Measurements from ENCODE around the gene RUNX3. TPM values are rescaled to one million over a fixed set of nuclear protein-coding genes. Genes with fewer than 3 reads are reported as not detected.

The RUNX3 gene
- polyA plus RNA-seq, 1 donor (not counting 4 experiments of a cell fraction or from before 2014, with no cell fraction given): not detected

DNA sequence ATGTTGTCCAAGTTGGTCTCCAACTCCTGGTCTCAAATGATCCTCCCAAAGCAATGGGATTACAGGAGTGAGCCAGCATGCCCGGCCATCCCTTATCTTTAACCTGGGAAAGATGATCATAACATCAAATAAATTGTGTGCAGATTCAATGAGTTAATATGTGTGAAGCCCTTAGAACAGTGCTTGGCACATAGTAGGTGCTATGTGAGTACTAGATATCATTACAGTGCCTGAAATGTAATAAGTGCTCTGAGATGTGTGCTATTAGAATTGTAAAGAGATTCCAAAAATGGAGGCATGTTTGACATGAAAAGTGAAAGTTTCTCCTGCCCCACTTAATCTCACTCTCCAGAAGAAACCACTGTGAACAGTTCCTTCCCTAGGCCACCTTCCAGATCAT is 71.8 kb downstream of the RUNX3 start:
- H3K27ac ChIP-seq (ENCODE audit: control insufficient read depth, insufficient read depth, low read length): no peak overlapping the region
- H2AFZ ChIP-seq (ENCODE audit: control insufficient read depth, low read length): no peak overlapping the region
- no peaks in the 10 kb centered on the region for H3K36me3 ChIP-seq (ENCODE audit: control insufficient read depth in 2 of 2, extremely low read depth in 1 of 2, insufficient read depth in 2 of 2, low read length in 2 of 2)
- no peak for DNase-seq (ENCODE audit: low read depth, low spot score)
- H3K9ac ChIP-seq (ENCODE audit: control insufficient read depth, extremely low read depth, insufficient read depth, low read length): no peak overlapping the region
- no peak overlapping the region for H3K4me2 ChIP-seq (ENCODE audit: control insufficient read depth, extremely low read depth, insufficient read depth, low read depth, low read length)
- H3K9me1 ChIP-seq (ENCODE audit: control insufficient read depth, extremely low read depth, insufficient read depth, low read length): no peaks in the 10 kb centered on the region
- H3K4me1 ChIP-seq (ENCODE audit: control insufficient read depth, extremely low read depth, insufficient read depth, low read length): peaks cover 2% of the 10 kb centered on the region
- H3K4me3 ChIP-seq (ENCODE audit: control insufficient read depth in 2 of 3, extremely low read depth in 1 of 3, insufficient read depth in 2 of 3, low read depth in 1 of 3, low read length in 3 of 3): no peak overlapping the region
- no peaks in the 10 kb centered on the region for H4K20me1 ChIP-seq (ENCODE audit: control insufficient read depth, extremely low read depth, insufficient read depth, low read length)
- H3K9me3 ChIP-seq (ENCODE audit: control insufficient read depth, low read depth, low read length): no peaks in the 10 kb centered on the region
- TF ChIP-seq, protein P1, sequence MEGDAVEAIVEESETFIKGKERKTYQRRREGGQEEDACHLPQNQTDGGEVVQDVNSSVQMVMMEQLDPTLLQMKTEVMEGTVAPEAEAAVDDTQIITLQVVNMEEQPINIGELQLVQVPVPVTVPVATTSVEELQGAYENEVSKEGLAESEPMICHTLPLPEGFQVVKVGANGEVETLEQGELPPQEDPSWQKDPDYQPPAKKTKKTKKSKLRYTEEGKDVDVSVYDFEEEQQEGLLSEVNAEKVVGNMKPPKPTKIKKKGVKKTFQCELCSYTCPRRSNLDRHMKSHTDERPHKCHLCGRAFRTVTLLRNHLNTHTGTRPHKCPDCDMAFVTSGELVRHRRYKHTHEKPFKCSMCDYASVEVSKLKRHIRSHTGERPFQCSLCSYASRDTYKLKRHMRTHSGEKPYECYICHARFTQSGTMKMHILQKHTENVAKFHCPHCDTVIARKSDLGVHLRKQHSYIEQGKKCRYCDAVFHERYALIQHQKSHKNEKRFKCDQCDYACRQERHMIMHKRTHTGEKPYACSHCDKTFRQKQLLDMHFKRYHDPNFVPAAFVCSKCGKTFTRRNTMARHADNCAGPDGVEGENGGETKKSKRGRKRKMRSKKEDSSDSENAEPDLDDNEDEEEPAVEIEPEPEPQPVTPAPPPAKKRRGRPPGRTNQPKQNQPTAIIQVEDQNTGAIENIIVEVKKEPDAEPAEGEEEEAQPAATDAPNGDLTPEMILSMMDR (optimal IDR thresholded peaks at IDR 0.05 in 1 of 3, IDR thresholded peaks at IDR 0.05 in 1 of 3, conservative IDR thresholded peaks at IDR 0.05 in 1 of 3; ENCODE audit: extremely low read depth in 1 of 3, insufficient read depth in 2 of 3, low read length in 3 of 3): no peak
- TF ChIP-seq EZH2 (IDR thresholded peaks at IDR 0.05; ENCODE audit: low read length): no peak
- H3K27me3 ChIP-seq (ENCODE audit: control insufficient read depth, extremely low read depth, insufficient read depth, low read length): peaks cover 18% of the 10 kb centered on the region
- FAIRE-seq: no peak
- dilution Hi-C loops (cut with MboI; ENCODE audit: extremely low pct_ligation_motif_present, low sequenced_read_pairs): no loop called here
- H3K79me2 ChIP-seq (ENCODE audit: control insufficient read depth, insufficient read depth, low read length): no peaks in the 10 kb centered on the region

DNA sequence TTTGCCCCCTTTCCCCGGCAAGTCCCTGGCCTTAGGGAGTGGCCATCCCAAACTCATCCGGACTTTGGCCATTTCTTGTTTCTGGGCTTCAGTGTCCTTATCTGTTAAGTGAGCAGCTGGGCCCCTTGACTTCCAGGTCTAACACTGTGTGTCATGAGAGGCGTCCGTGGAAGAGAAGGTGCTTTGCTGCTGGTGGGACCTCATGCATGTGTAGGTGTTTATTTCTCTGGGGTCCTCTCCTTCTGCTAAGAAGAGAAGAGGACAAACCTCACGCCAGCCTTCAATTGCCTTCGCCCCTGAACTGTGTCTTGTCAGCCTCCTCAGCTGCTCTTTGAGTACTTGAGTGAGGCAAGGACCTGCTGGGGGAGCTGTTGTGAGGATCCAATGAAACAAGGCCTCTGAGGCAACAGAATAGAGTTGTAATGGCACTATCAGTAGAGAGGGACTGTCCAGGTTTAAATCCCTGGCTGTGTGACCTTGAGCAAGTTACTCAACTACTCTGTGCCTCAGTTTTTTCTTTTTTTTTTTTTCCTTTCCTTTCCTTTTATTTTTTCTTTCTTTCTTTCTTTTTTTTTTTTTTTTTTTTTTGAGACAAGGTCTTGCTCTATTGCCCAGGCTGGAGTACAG is 72.5 kb downstream of the RUNX3 start:
- Histone ChIP-seq H3K4me2 (ENCODE audit: control insufficient read depth, extremely low read depth, insufficient read depth, low read depth, low read length) (no peak overlapping the region), H3K4me1 (ENCODE audit: control insufficient read depth, extremely low read depth, insufficient read depth, low read length) (peaks cover 2% of the 10 kb centered on the region), H2AFZ (ENCODE audit: control insufficient read depth, low read length) (no peak overlapping the region), H3K27me3 (ENCODE audit: control insufficient read depth, extremely low read depth, insufficient read depth, low read length) (peaks cover 18% of the 10 kb centered on the region), H3K9me1 (ENCODE audit: control insufficient read depth, extremely low read depth, insufficient read depth, low read length) (no peaks in the 10 kb centered on the region), H3K4me3 (ENCODE audit: control insufficient read depth in 2 of 3, extremely low read depth in 1 of 3, insufficient read depth in 2 of 3, low read depth in 1 of 3, low read length in 3 of 3) (no peak overlapping the region), H3K9ac (ENCODE audit: control insufficient read depth, extremely low read depth, insufficient read depth, low read length) (no peak overlapping the region), H3K79me2 (ENCODE audit: control insufficient read depth, insufficient read depth, low read length) (no peaks in the 10 kb centered on the region), H3K9me3 (ENCODE audit: control insufficient read depth, low read depth, low read length) (no peaks in the 10 kb centered on the region), H4K20me1 (ENCODE audit: control insufficient read depth, extremely low read depth, insufficient read depth, low read length) (no peaks in the 10 kb centered on the region), H3K36me3 (ENCODE audit: control insufficient read depth in 2 of 2, extremely low read depth in 1 of 2, insufficient read depth in 2 of 2, low read length in 2 of 2) (no peaks in the 10 kb centered on the region), H3K27ac (ENCODE audit: control insufficient read depth, insufficient read depth, low read length) (no peak overlapping the region)
- DNase-seq (ENCODE audit: low read depth, low spot score) (no peak), FAIRE-seq (no peak)
- no peak for TF ChIP-seq EZH2 (IDR thresholded peaks at IDR 0.05; ENCODE audit: low read length)
- TF ChIP-seq, protein P1 (optimal IDR thresholded peaks at IDR 0.05 in 1 of 3, IDR thresholded peaks at IDR 0.05 in 1 of 3, conservative IDR thresholded peaks at IDR 0.05 in 1 of 3; ENCODE audit: extremely low read depth in 1 of 3, insufficient read depth in 2 of 3, low read length in 3 of 3): no peak
- dilution Hi-C loops (cut with MboI; ENCODE audit: extremely low pct_ligation_motif_present, low sequenced_read_pairs): no loop called here

Measured in keratinocyte (primary cell).